Endothelial cell of umbilical vein (primary cell): ENCODE data around the gene CYBC1. TPM values are rescaled to one million over a fixed set of nuclear protein-coding genes. Genes with fewer than 3 reads are reported as not detected.

Experiments used
- BruUV-seq: library from RNA; stranded (reverse); fragments of 400-500 nt; replicated peaks from 2 replicates; lab custom pipeline; 2021; lab: Mats Ljungman, UMichigan
- CTCF ChIA-PET: fragments of 300-600, 350-600 bp; sonication (Branson Sonifier 250); formaldehyde crosslinking; loops from one replicate; lab custom pipeline; 2021; ENCODE audit warnings: antibody characterized with exemption, inconsistent platforms; lab: Charles Lee
- POLR2A ChIA-PET: fragments of 300-600, 350-600 bp; sonication (Branson Sonifier 250); formaldehyde crosslinking; loops from one replicate; lab custom pipeline; 2021; ENCODE audit warnings: antibody characterized with exemption, inconsistent platforms; lab: Charles Lee
- DNase-seq: peaks from one replicate; pipeline ENCODE4 v3.0.0-alpha.2; 2011; ENCODE audit warnings: low read depth, low spot score
- FAIRE-seq: peaks from 2 replicates; lab custom pipeline; 2011; peaks lifted over from hg19 to GRCh38; lab: Jason Lieb, UNC
- H2AFZ ChIP-seq: 2 replicates; pipeline ENCODE4 v1.6.0; 2012; ENCODE audit warnings: low read depth, low read length, control low read depth, inconsistent platforms
- H3K27ac ChIP-seq: 2 replicates; pipeline ENCODE4 v1.5.1; 2011; ENCODE audit warnings: low read depth, mild to moderate bottlenecking, control low read depth, low read length, moderate library complexity; ENCODE audit not compliant: insufficient read depth
- H3K27me3 ChIP-seq, 2 experiments: 2 replicates each; pipeline versions ENCODE4 v1.6.0 to v1.6.1; 2011; ENCODE audit warnings: low read length in 2 of 2, mixed read lengths in 1 of 2; ENCODE audit not compliant: control insufficient read depth in 2 of 2, insufficient read depth in 2 of 2
- H3K36me3 ChIP-seq, 2 experiments: 2 replicates in 1 of 2; 3 replicates in 1 of 2; pipeline ENCODE4 v1.5.1; 2011; ENCODE audit warnings: low read length in 2 of 2, mild to moderate bottlenecking in 1 of 2, moderate library complexity in 1 of 2; ENCODE audit not compliant: control insufficient read depth in 2 of 2, insufficient read depth in 2 of 2; ENCODE audit errors: extremely low read depth in 1 of 2
- H3K4me1 ChIP-seq: 3 replicates; pipeline ENCODE4 v1.5.1; 2011; ENCODE audit warnings: mild to moderate bottlenecking, low read length; ENCODE audit not compliant: control insufficient read depth, insufficient read depth; ENCODE audit errors: extremely low read depth
- H3K4me2 ChIP-seq: 2 replicates; pipeline ENCODE4 v1.6.1; 2011; ENCODE audit warnings: low read length, control low read depth, mixed read lengths; ENCODE audit not compliant: insufficient read depth
- H3K4me3 ChIP-seq, 3 experiments: fragments of 200-600 bp in 1 of 3; sonication (generic), shearing (Covaris generic) in 1 of 3; replicated peaks in 1 of 3; 2 replicates each; pipeline ENCODE4 v1.5.1; 2011 to 2016; ENCODE audit warnings: control low read depth in 3 of 3, low read length in 3 of 3, mild to moderate bottlenecking in 2 of 3, inconsistent platforms in 1 of 3, low read depth in 1 of 3, moderate library complexity in 1 of 3; ENCODE audit not compliant: insufficient read depth in 1 of 3
- H3K79me2 ChIP-seq: 2 replicates; pipeline ENCODE4 v1.6.0; 2012; ENCODE audit warnings: low read length, inconsistent platforms; ENCODE audit not compliant: control insufficient read depth, insufficient read depth
- H3K9ac ChIP-seq: replicated peaks from 2 replicates; pipeline ENCODE3; 2011; ENCODE audit warnings: low read length, control low read depth; ENCODE audit not compliant: insufficient read depth; ENCODE audit errors: extremely low read depth
- H3K9me1 ChIP-seq: replicated peaks from 3 replicates; pipeline ENCODE4 v1.6.0; 2011; ENCODE audit warnings: mild to moderate bottlenecking, low read length; ENCODE audit not compliant: control insufficient read depth, insufficient read depth; ENCODE audit errors: extremely low read depth
- H3K9me3 ChIP-seq: replicated peaks from 2 replicates; pipeline ENCODE4 v1.5.1; 2012; ENCODE audit warnings: low read length, inconsistent platforms; ENCODE audit not compliant: control insufficient read depth, insufficient read depth
- H4K20me1 ChIP-seq: replicated peaks from 2 replicates; pipeline ENCODE3; 2011; ENCODE audit warnings: mild to moderate bottlenecking, low read length; ENCODE audit not compliant: control insufficient read depth, insufficient read depth; ENCODE audit errors: extremely low read depth
- EZH2 ChIP-seq: IDR thresholded peaks from 2 replicates; pipeline ENCODE4 v1.6.1; 2012; ENCODE audit warnings: borderline replicate concordance, low read depth, mild to moderate bottlenecking, moderate library complexity, low read length, inconsistent platforms; ENCODE audit not compliant: severe bottlenecking
- GATA2 ChIP-seq: IDR thresholded peaks from 2 replicates; pipeline ENCODE4 v1.7.0; 2011; ENCODE audit warnings: low read depth, mild to moderate bottlenecking, moderate library complexity, mixed read lengths, low read length; ENCODE audit not compliant: insufficient read length, insufficient read depth
- MYC ChIP-seq: IDR thresholded peaks from one replicate; pipeline ENCODE4 v1.6.1; 2011; ENCODE audit warnings: mild to moderate bottlenecking, low read depth, low read length
- POLR2A ChIP-seq: IDR thresholded peaks from 2 replicates; pipeline ENCODE4 v1.6.1; 2012; ENCODE audit warnings: low read depth, mild to moderate bottlenecking, control low read depth, low read length
- POLR2AphosphoS5 ChIP-seq: IDR thresholded peaks from 2 replicates; pipeline ENCODE4 v1.6.1; 2012; ENCODE audit warnings: low read depth, mild to moderate bottlenecking, control low read depth, low read length, moderate library complexity; ENCODE audit not compliant: insufficient read depth
- dilution Hi-C: fragments of 300-500 bp; cut with MboI; formaldehyde crosslinking; loops from one replicate; pipeline ENCODE4 v1.15.0; 2019; ENCODE audit warnings: low sequenced_read_pairs; ENCODE audit not compliant: extremely low pct_ligation_motif_present
- intact Hi-C: fragments of 100-400 bp; cut with micrococcal nuclease; formaldehyde crosslinking; loops from one replicate; pipeline ENCODE4 v1.10.0; 2022
- polyA plus RNA-seq, 4 experiments: library from polyadenylated mRNA; depleted of rRNA in 3 of 4; stranded (reverse) in 3 of 4; unstranded in 1 of 4; fragments of >200 nt; gene quantifications; 2 replicates each; pipeline versions ENCODE4 v1.2.1 to v1.2.3, GENCODE V29; 2011 to 2012; ENCODE audit warnings: missing spikeins in 1 of 4
- total RNA-seq: library from RNA; stranded (reverse); gene quantifications from 2 replicates; pipeline ENCODE4 v1.2.3, GENCODE V29; 2021
- TF ChIP-seq, protein P1 (sequence below): IDR thresholded peaks from 2 replicates; pipeline ENCODE4 v1.6.1; 2011; ENCODE audit not compliant: insufficient read depth, insufficient read length

CYBC1 gene
- total and polyA plus RNA-seq, 2 donors (not counting 3 experiments of a cell fraction or from before 2014, with no cell fraction given) = 71.8 to 81.5 TPM

DNA sequence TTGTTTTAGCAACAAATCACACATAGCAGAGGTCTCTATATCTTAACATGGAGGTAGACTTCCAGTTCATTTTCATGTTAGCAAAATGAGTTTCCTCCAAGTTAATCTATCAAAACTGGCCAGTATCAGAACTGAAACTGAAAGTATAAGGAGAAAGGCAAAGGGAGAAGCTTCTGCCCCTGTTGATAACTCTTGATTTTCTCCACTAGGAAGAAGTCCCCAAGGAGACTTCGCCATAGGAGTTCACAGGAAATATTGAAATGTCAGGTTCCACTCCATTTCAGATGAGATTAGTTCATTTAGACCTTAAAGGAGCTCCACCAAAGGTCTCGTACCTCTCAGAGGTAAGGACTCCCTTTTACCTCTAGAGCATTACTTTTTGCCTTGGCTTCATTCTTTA is 31.0 kb downstream of the CYBC1 start:
- no peaks in the 10 kb centered on the region for H3K27me3 ChIP-seq
- FAIRE-seq = no peak
- H3K79me2 ChIP-seq = no peaks in the 10 kb centered on the region
- H3K9me3 ChIP-seq = no peaks in the 10 kb centered on the region
- dilution Hi-C loops = no loop called here
- no peak overlapping the region for H2AFZ ChIP-seq
- intact Hi-C loops = loop anchor here (5.0 to 10.0 kb wide), 3 partner anchors 122 to 385 kb away; partner anchors contain the start of genes DCXR and RAC3
- DNase-seq = no peak
- peaks cover 12% of the 10 kb centered on the region for H3K4me1 ChIP-seq
- POLR2A ChIA-PET = no interaction called here
- TSS peak; percentile 45 for BruUV-seq
- no peaks in the 10 kb centered on the region for H3K9me1 ChIP-seq
- H3K4me2 ChIP-seq = no peak overlapping the region
- no peak overlapping the region for H3K27ac ChIP-seq
- no peak overlapping the region for H3K9ac ChIP-seq
- TF ChIP-seq, protein P1, sequence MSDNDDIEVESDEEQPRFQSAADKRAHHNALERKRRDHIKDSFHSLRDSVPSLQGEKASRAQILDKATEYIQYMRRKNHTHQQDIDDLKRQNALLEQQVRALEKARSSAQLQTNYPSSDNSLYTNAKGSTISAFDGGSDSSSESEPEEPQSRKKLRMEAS = no peak
- TF ChIP-seq POLR2A = no peak
- no peak for TF ChIP-seq EZH2
- TF ChIP-seq GATA2 = no peak
- no peak for TF ChIP-seq MYC
- no peak for TF ChIP-seq POLR2AphosphoS5
- CTCF ChIA-PET = interaction anchor here (1.4 kb wide), 1 partner anchor 12 kb away, joined by 3 read pairs; no protein-coding TSS in a partner anchor
- H3K36me3 ChIP-seq = no peaks in the 10 kb centered on the region
- H3K4me3 ChIP-seq = no peak overlapping the region
- no peaks in the 10 kb centered on the region for H4K20me1 ChIP-seq
